ENCODE measurements around the gene KLK2. TPM values are rescaled to one million over a fixed set of nuclear protein-coding genes. Genes with fewer than 3 reads are reported as not detected.

The KLK2 gene
- total RNA-seq, 4 donors from 2014 or later: not detected

DNA sequence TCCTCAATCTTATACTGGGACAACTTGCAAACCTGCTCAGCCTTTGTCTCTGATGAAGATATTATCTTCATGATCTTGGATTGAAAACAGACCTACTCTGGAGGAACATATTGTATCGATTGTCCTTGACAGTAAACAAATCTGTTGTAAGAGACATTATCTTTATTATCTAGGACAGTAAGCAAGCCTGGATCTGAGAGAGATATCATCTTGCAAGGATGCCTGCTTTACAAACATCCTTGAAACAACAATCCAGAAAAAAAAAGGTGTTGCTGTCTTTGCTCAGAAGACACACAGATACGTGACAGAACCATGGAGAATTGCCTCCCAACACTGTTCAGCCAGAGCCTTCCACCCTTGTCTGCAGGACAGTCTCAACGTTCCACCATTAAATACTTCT is 22.5 kb upstream of the KLK2 start:
- Histone ChIP-seq H3K27ac (no peak overlapping the region), H3K4me3 (no peak overlapping the region), H3K9me3 (no peaks in the 10 kb centered on the region), H3K36me3 (no peaks in the 10 kb centered on the region), H3K27me3 (peaks cover 0 to 65% (median 0%) of the 10 kb centered on the region in 4 donors), H3K4me1 (no peaks in the 10 kb centered on the region)
- 48 to 73% methylated on average over 3 of the region's 3 CpGs for WGBS, 2 donors
- no peak for DNase-seq
- TF ChIP-seq, protein P1, sequence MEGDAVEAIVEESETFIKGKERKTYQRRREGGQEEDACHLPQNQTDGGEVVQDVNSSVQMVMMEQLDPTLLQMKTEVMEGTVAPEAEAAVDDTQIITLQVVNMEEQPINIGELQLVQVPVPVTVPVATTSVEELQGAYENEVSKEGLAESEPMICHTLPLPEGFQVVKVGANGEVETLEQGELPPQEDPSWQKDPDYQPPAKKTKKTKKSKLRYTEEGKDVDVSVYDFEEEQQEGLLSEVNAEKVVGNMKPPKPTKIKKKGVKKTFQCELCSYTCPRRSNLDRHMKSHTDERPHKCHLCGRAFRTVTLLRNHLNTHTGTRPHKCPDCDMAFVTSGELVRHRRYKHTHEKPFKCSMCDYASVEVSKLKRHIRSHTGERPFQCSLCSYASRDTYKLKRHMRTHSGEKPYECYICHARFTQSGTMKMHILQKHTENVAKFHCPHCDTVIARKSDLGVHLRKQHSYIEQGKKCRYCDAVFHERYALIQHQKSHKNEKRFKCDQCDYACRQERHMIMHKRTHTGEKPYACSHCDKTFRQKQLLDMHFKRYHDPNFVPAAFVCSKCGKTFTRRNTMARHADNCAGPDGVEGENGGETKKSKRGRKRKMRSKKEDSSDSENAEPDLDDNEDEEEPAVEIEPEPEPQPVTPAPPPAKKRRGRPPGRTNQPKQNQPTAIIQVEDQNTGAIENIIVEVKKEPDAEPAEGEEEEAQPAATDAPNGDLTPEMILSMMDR (IDR thresholded peaks at IDR 0.05): no peak
- no peak for TF ChIP-seq POLR2A (IDR thresholded peaks at IDR 0.05)
- intact Hi-C loops (cut with DNase I): no loop called here

DNA sequence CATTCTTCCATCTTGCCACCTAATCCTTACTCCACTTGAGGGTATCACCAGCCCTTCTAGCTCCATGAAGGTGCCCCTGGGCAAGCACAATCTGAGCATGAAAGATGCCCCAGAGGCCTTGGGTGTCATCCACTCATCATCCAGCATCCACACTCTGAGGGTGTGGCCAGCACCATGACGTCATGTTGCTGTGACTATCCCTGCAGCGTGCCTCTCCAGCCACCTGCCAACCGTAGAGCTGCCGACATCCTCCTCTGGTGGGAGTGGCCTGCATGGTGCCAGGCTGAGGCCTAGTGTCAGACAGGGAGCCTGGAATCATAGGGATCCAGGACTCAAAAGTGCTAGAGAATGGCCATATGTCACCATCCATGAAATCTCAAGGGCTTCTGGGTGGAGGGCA is 21.6 kb upstream of the KLK2 start:
- DNase-seq: no peak
- peaks cover 0 to 69% (median 0%) of the 10 kb centered on the region in 4 donors for H3K27me3 ChIP-seq

DNA sequence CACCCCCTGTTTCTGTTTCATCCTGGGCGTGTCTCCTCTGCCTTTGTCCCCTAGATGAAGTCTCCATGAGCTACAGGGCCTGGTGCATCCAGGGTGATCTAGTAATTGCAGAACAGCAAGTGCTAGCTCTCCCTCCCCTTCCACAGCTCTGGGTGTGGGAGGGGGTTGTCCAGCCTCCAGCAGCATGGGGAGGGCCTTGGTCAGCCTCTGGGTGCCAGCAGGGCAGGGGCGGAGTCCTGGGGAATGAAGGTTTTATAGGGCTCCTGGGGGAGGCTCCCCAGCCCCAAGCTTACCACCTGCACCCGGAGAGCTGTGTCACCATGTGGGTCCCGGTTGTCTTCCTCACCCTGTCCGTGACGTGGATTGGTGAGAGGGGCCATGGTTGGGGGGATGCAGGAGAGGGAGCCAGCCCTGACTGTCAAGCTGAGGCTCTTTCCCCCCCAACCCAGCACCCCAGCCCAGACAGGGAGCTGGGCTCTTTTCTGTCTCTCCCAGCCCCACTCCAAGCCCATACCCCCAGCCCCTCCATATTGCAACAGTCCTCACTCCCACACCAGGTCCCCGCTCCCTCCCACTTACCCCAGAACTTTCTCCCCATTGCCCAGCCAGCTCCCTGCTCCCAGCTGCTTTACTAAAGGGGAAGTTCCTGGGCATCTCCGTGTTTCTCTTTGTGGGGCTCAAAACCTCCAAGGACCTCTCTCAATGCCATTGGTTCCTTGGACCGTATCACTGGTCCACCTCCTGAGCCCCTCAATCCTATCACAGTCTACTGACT is 18.4 kb upstream of the KLK2 start, which contains the start of gene KLK3:
KLK3 (plus strand) TSS at position 280 of the 775 bp plus-strand sequence; CDS start at position 321, 41 bp downstream.
- Histone ChIP-seq H3K27me3 (peaks cover 0 to 81% (median 0%) of the 10 kb centered on the region in 4 donors), H3K36me3 (no peaks in the 10 kb centered on the region), H3K9me3 (no peaks in the 10 kb centered on the region), H3K4me1 (peaks cover 0 to 7% (median 0%) of the 10 kb centered on the region in 3 donors), H3K4me3 (no peak within 1 kb of the TSS), H3K27ac (no peak within 1 kb of the TSS)
- DNase-seq: no peak
- 44 to 75% methylated on average over 5 to 8 of the region's 9 CpGs for WGBS, 2 donors
- TF ChIP-seq, protein P1 (IDR thresholded peaks at IDR 0.05): no peak
- no peak for TF ChIP-seq POLR2A (IDR thresholded peaks at IDR 0.05)
- intact Hi-C loops (cut with DNase I): no loop called here

More for the DNA sequence above, 21.6 kb upstream of the KLK2 start:
- no peaks in the 10 kb centered on the region for H3K9me3 ChIP-seq
- TF ChIP-seq, protein P1 (IDR thresholded peaks at IDR 0.05): no peak
- no peak for TF ChIP-seq POLR2A (IDR thresholded peaks at IDR 0.05)
- no peak overlapping the region for H3K4me3 ChIP-seq
- WGBS, 2 donors: 63 to 69% methylated on average over 4 of the region's 4 CpGs
- no peaks in the 10 kb centered on the region for H3K36me3 ChIP-seq
- H3K27ac ChIP-seq: no peak overlapping the region
- intact Hi-C loops (cut with DNase I): no loop called here
- no peaks in the 10 kb centered on the region for H3K4me1 ChIP-seq

DNA sequence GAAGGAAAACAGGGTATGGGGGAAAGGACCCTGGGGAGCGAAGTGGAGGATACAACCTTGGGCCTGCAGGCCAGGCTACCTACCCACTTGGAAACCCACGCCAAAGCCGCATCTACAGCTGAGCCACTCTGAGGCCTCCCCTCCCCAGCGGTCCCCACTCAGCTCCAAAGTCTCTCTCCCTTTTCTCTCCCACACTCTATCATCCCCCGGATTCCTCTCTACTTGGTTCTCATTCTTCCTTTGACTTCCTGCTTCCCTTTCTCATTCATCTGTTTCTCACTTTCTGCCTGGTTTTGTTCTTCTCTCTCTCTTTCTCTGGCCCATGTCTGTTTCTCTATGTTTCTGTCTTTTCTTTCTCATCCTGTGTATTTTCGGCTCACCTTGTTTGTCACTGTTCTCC is 15.9 kb upstream of the KLK2 start:
- H3K27ac ChIP-seq: no peak overlapping the region
- H3K4me1 ChIP-seq: peaks cover 0 to 20% (median 0%) of the 10 kb centered on the region in 3 donors
- H3K9me3 ChIP-seq: no peaks in the 10 kb centered on the region
- intact Hi-C loops (cut with DNase I): no loop called here
- no peaks in the 10 kb centered on the region for H3K36me3 ChIP-seq
- no peak overlapping the region for H3K4me3 ChIP-seq
- peaks cover 0 to 78% (median 0%) of the 10 kb centered on the region in 4 donors for H3K27me3 ChIP-seq
- DNase-seq: no peak
- no peak for TF ChIP-seq POLR2A (IDR thresholded peaks at IDR 0.05)
- TF ChIP-seq, protein P1 (IDR thresholded peaks at IDR 0.05): no peak
- WGBS, 2 donors: 62 to 64% methylated on average over 6 of the region's 6 CpGs

DNA sequence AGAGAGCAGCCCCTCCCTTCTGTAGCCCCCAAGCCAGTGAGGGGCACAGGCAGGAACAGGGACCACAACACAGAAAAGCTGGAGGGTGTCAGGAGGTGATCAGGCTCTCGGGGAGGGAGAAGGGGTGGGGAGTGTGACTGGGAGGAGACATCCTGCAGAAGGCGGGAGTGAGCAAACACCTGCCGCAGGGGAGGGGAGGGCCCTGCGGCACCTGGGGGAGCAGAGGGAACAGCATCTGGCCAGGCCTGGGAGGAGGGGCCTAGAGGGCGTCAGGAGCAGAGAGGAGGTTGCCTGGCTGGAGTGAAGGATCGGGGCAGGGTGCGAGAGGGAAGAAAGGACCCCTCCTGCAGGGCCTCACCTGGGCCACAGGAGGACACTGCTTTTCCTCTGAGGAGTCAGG is 14.4 kb upstream of the KLK2 start:
- no peak for TF ChIP-seq POLR2A (IDR thresholded peaks at IDR 0.05)
- TF ChIP-seq, protein P1 (IDR thresholded peaks at IDR 0.05): no peak
- WGBS, 2 donors: 9 to 23% methylated on average over 7 of the region's 7 CpGs
- Histone ChIP-seq H3K9me3 (no peaks in the 10 kb centered on the region), H3K4me3 (no peak overlapping the region), H3K27me3 (peaks cover 0 to 84% (median 0%) of the 10 kb centered on the region in 4 donors), H3K36me3 (no peaks in the 10 kb centered on the region), H3K27ac (no peak overlapping the region), H3K4me1 (peaks cover 0 to 20% (median 0%) of the 10 kb centered on the region in 3 donors)
- no peak for DNase-seq
- intact Hi-C loops (cut with DNase I): no loop called here
